HEK293 (cell line): ENCODE data around the gene RGS11.

Experiments
- CTCF ChIA-PET: fragments of 350-600 bp; formaldehyde crosslinking; extraction: SDS; loops from one replicate; lab custom pipeline; 2021; ENCODE audit warnings: antibody characterized with exemption; lab: Yijun Ruan, JAX
- POLR2A ChIA-PET: fragments of 300-600 bp; formaldehyde crosslinking; extraction: SDS; loops from one replicate; lab custom pipeline; 2020; ENCODE audit warnings: antibody characterized with exemption, inconsistent platforms; lab: Yijun Ruan, JAX
- H3K27ac ChIP-seq: fragments of 200-500 bp; sonication (Bioruptor generic); 2 replicates; pipeline ENCODE4 v1.5.1; 2014; ENCODE audit warnings: low read depth, low read length, control low read depth, inconsistent platforms; ENCODE audit errors: extremely low read depth
- H3K36me3 ChIP-seq, 2 experiments: fragments of 200-500 bp in 1 of 2; sonication (Bioruptor generic) in 1 of 2; 1 replicate in 1 of 2; 2 replicates in 1 of 2; pipeline ENCODE4 v1.5.1; 2014 to 2017; ENCODE audit warnings: inconsistent platforms in 2 of 2, low read length in 2 of 2; ENCODE audit not compliant: control insufficient read depth in 2 of 2, insufficient read depth in 1 of 2
- H3K4me1 ChIP-seq: fragments of 200-500 bp; sonication (Bioruptor generic); 2 replicates; pipeline ENCODE4 v1.5.1; 2014; ENCODE audit warnings: mild to moderate bottlenecking, low read length, inconsistent platforms; ENCODE audit not compliant: control insufficient read depth, insufficient read depth
- H3K4me3 ChIP-seq: 2 replicates; pipeline ENCODE4 v1.5.1; 2011; ENCODE audit warnings: low read depth, mild to moderate bottlenecking, control low read depth, low read length, moderate library complexity
- H3K9me3 ChIP-seq: fragments of 200-500 bp; sonication (Bioruptor generic); 2 replicates; pipeline ENCODE4 v1.5.1; 2014; ENCODE audit warnings: low read depth, low read length, inconsistent platforms; ENCODE audit not compliant: control insufficient read depth, insufficient read depth
- GLIS2 ChIP-seq: fragments of 450-650 bp; formaldehyde crosslinking; IDR thresholded peaks from 2 replicates; pipeline ENCODE4 v1.5.1; 2016; ENCODE audit warnings: missing biosample characterization, missing genetic modification characterization
- KLF7 ChIP-seq: fragments of 450-650 bp; formaldehyde crosslinking; IDR thresholded peaks from 2 replicates; pipeline ENCODE4 v1.5.1; 2016; ENCODE audit warnings: missing biosample characterization, missing genetic modification characterization, borderline replicate concordance
- PATZ1 ChIP-seq: fragments of 450-650 bp; formaldehyde crosslinking; IDR thresholded peaks from 2 replicates; pipeline ENCODE4 v1.5.1; 2016; ENCODE audit warnings: missing biosample characterization, missing genetic modification characterization
- PRDM4 ChIP-seq: fragments of 450-650 bp; formaldehyde crosslinking; IDR thresholded peaks from 2 replicates; pipeline ENCODE4 v1.5.1; 2017; ENCODE audit warnings: missing biosample characterization, missing genetic modification characterization
- ZBTB26 ChIP-seq: fragments of 450-650 bp; formaldehyde crosslinking; optimal IDR thresholded peaks from 2 replicates; pipeline ENCODE3; 2016; ENCODE audit warnings: missing biosample characterization, mild to moderate bottlenecking, missing genetic modification characterization
- ZNF132 ChIP-seq: fragments of 450-650 bp; formaldehyde crosslinking; IDR thresholded peaks from 2 replicates; pipeline ENCODE4 v1.5.1; 2017; ENCODE audit warnings: missing biosample characterization, missing genetic modification characterization, borderline replicate concordance
- ZNF169 ChIP-seq: fragments of 450-650 bp; formaldehyde crosslinking; IDR thresholded peaks from 2 replicates; pipeline ENCODE4 v1.5.1; 2016; ENCODE audit warnings: missing biosample characterization, missing genetic modification characterization
- ZNF202 ChIP-seq: fragments of 450-650 bp; formaldehyde crosslinking; IDR thresholded peaks from 2 replicates; pipeline ENCODE4 v1.5.1; 2016; ENCODE audit warnings: missing biosample characterization, missing genetic modification characterization, borderline replicate concordance
- ZNF324 ChIP-seq: fragments of 450-650 bp; formaldehyde crosslinking; IDR thresholded peaks from 2 replicates; pipeline ENCODE4 v1.5.1; 2016; ENCODE audit warnings: missing biosample characterization, missing genetic modification characterization
- ZNF561 ChIP-seq: fragments of 450-650 bp; IDR thresholded peaks from 2 replicates; pipeline ENCODE4 v1.5.1; 2018; ENCODE audit warnings: missing biosample characterization, missing genetic modification characterization, borderline replicate concordance
- ZNF596 ChIP-seq: fragments of 450-650 bp; IDR thresholded peaks from 2 replicates; pipeline ENCODE4 v1.5.0; 2018; ENCODE audit warnings: missing biosample characterization, mild to moderate bottlenecking, missing genetic modification characterization, moderate library complexity
- ZNF701 ChIP-seq: fragments of 450-650 bp; formaldehyde crosslinking; IDR thresholded peaks from 2 replicates; pipeline ENCODE4 v1.5.1; 2016; ENCODE audit warnings: missing biosample characterization, missing genetic modification characterization

The RGS11 gene

GRCh38 chr16:280991-281659 lies 5.4 kb upstream of the RGS11 start:
- Histone ChIP-seq H3K27ac (peak overlapping the region; percentile 64; the same call in 1 of the 2 replicates), H3K9me3 (no peaks in the 10 kb centered on the region), H3K4me1 (no peaks in the 10 kb centered on the region), H3K4me3 (peak overlapping the region; percentile 50), H3K36me3 (peaks cover 0 to 5% of the 10 kb centered on the region in 2 experiments; a peak in 1 of 3 replicates)
- peak; percentile 56; the same call in 1 of the 2 replicates for TF ChIP-seq PRDM4 (tag by site-specific recombination)
- peak; percentile 15; the same call in 1 of the 2 replicates for TF ChIP-seq ZNF596 (tag by site-specific recombination)
- peak; percentile 14; the same call in 1 of the 2 replicates for TF ChIP-seq PATZ1 (tag by site-specific recombination)
- TF ChIP-seq ZNF202, result no peak
- CTCF ChIA-PET, result interaction anchor here (0.7 kb wide), 1 partner anchor 174 kb away, joined by 4 read pairs; no protein-coding TSS in a partner anchor
- POLR2A ChIA-PET, result no interaction called here

GRCh38 chr16:280552-280951 lies 4.8 kb upstream of the RGS11 start, which contains the start of gene ARHGDIG:
Gene ARHGDIG, plus strand, starts transcription at chr16:280591. Its CDS starts 90 bp downstream, at chr16:280681.
- peak within 1 kb of the TSS; percentile 50 for H3K4me3 ChIP-seq

More at GRCh38 chr16:280552-280951, 4.8 kb upstream of the RGS11 start, which contains the start of gene ARHGDIG:
- ChIA-PET CTCF (no interaction called here), POLR2A (no interaction called here)
- Histone ChIP-seq H3K27ac (peak within 1 kb of the TSS; percentile 64; the same call in 1 of the 2 replicates), H3K36me3 (peaks cover 0 to 5% of the 10 kb centered on the region in 2 experiments; a peak in 1 of 3 replicates), H3K9me3 (no peaks in the 10 kb centered on the region), H3K4me1 (no peaks in the 10 kb centered on the region)
- no peak for TF ChIP-seq ZNF701 (tag by site-specific recombination)
- no peak for TF ChIP-seq ZNF169 (tag by site-specific recombination)
- TF ChIP-seq ZNF324 (tag by site-specific recombination), result no peak
- TF ChIP-seq KLF7, result no peak
- TF ChIP-seq GLIS2, result peak; percentile 23; the same call in 1 of the 2 replicates
- no peak for TF ChIP-seq ZNF561 (tag by site-specific recombination)
- no peak for TF ChIP-seq ZNF132 (tag by site-specific recombination)
- peak; percentile 27 for TF ChIP-seq ZBTB26 (tag by site-specific recombination)
- peak; percentile 49; the same call in 1 of the 2 replicates for TF ChIP-seq PATZ1 (tag by site-specific recombination)
